Right atrium auricular region (tissue), 2 donors: Measurements from ENCODE around the gene PFAS. TPM values are rescaled to one million over a fixed set of nuclear protein-coding genes. Genes with fewer than 3 reads are reported as not detected.

ENCODE experiments used
- DNase-seq: peaks from one replicate; pipeline ENCODE4 v3.0.0-alpha.2; 2019; ENCODE audit warnings: low spot score
- H3K27ac ChIP-seq, 2 donors: fragments of 200-600 bp; sonication (generic); 1 replicate in 1 of 2; 2 replicates in 1 of 2; pipeline ENCODE4 v1.5.1; 2016 to 2019
- H3K27me3 ChIP-seq, 2 donors: fragments of 200-600 bp; sonication (generic); one replicate each; pipeline versions ENCODE4 v1.5.1 to v1.6.0; 2017 to 2019
- H3K36me3 ChIP-seq: fragments of 200-600 bp; sonication (generic); one replicate; pipeline ENCODE4 v1.5.1; 2016
- H3K4me1 ChIP-seq, 2 donors: fragments of 200-600 bp; sonication (generic); one replicate each; pipeline versions ENCODE4 v1.5.1 to v1.6.0; 2017 to 2019
- H3K4me3 ChIP-seq, 2 donors: fragments of 200-600 bp; sonication (generic); 1 replicate in 1 of 2; 2 replicates in 1 of 2; pipeline ENCODE4 v1.5.1; 2017 to 2019; ENCODE audit warnings: mild to moderate bottlenecking in 1 of 2, moderate library complexity in 1 of 2
- H3K9me3 ChIP-seq, 2 donors: fragments of 200-600 bp; sonication (generic); one replicate each; pipeline ENCODE4 v1.5.1; 2019
- CTCF ChIP-seq, 2 donors: fragments of 200-600 bp; sonication (generic); IDR thresholded peaks; one replicate each; pipeline ENCODE4 v1.5.1; 2019; ENCODE audit warnings: antibody characterized with exemption in 2 of 2
- total RNA-seq, 2 donors: library from RNA; depleted of rRNA; stranded (reverse); fragments of >200 nt; gene quantifications; one replicate each; pipeline ENCODE4 v1.1.0, GENCODE V29; 2016

The PFAS gene
- total RNA-seq, 2 donors from 2014 or later: 4.4 to 5.3 TPM

- Histone ChIP-seq H3K4me3 (no peak overlapping the region), H3K4me1 (no peaks in the 10 kb centered on the region), H3K9me3 (no peaks in the 10 kb centered on the region), H3K27ac (no peak overlapping the region), H3K36me3 (peaks cover 2% of the 10 kb centered on the region), H3K27me3 (no peaks in the 10 kb centered on the region)
- no peak for DNase-seq
- no peak for TF ChIP-seq CTCF (IDR thresholded peaks at IDR 0.05)
Measured at GRCh38 chr17:8272421-8272820, 23.3 kb downstream of the PFAS start.

GRCh38 chr17:8273884-8274444 lies 24.9 kb downstream of the PFAS start:
- Histone ChIP-seq H3K27ac (no peak overlapping the region), H3K27me3 (no peaks in the 10 kb centered on the region), H3K9me3 (no peaks in the 10 kb centered on the region), H3K4me3 (no peak overlapping the region), H3K4me1 (no peaks in the 10 kb centered on the region), H3K36me3 (no peaks in the 10 kb centered on the region)
- no peak for DNase-seq
- no peak for TF ChIP-seq CTCF (IDR thresholded peaks at IDR 0.05)

- no peak overlapping the region for H3K27ac ChIP-seq
- H3K4me3 ChIP-seq: no peak overlapping the region
- no peaks in the 10 kb centered on the region for H3K27me3 ChIP-seq
- no peak for TF ChIP-seq CTCF (IDR thresholded peaks at IDR 0.05)
- H3K36me3 ChIP-seq: no peaks in the 10 kb centered on the region
- H3K4me1 ChIP-seq: no peaks in the 10 kb centered on the region
- no peaks in the 10 kb centered on the region for H3K9me3 ChIP-seq
- no peak for DNase-seq
Measured at GRCh38 chr17:8274816-8275215, 25.7 kb downstream of the PFAS start.

GRCh38 chr17:8275421-8276290 lies 26.6 kb downstream of the PFAS start:
- DNase-seq: no peak
- Histone ChIP-seq H3K4me1 (no peaks in the 10 kb centered on the region), H3K4me3 (no peak overlapping the region), H3K36me3 (no peaks in the 10 kb centered on the region), H3K9me3 (no peaks in the 10 kb centered on the region), H3K27ac (no peak overlapping the region), H3K27me3 (no peaks in the 10 kb centered on the region)
- TF ChIP-seq CTCF (IDR thresholded peaks at IDR 0.05): no peak

GRCh38 chr17:8277317-8277716 lies 28.2 kb downstream of the PFAS start:
- no peaks in the 10 kb centered on the region for H3K9me3 ChIP-seq
- H3K4me3 ChIP-seq: no peak overlapping the region
- no peaks in the 10 kb centered on the region for H3K36me3 ChIP-seq
- TF ChIP-seq CTCF (IDR thresholded peaks at IDR 0.05): no peak
- H3K27ac ChIP-seq: no peak overlapping the region
- no peak for DNase-seq
- no peaks in the 10 kb centered on the region for H3K4me1 ChIP-seq
- H3K27me3 ChIP-seq: no peaks in the 10 kb centered on the region
